Osteocyte (in vitro differentiated cells): Measurements from ENCODE around the gene ACTR5. TPM values are rescaled to one million over a fixed set of nuclear protein-coding genes. Genes with fewer than 3 reads are reported as not detected.

Experiments used
- DNase-seq: peaks from one replicate; pipeline ENCODE4 v3.0.0; 2021; ENCODE audit warnings: mixed read lengths; ENCODE audit not compliant: unreplicated experiment; ENCODE audit errors: extremely low spot score
- H3K27ac Mint-ChIP-seq: one replicate; pipeline ENCODE4 v1.8.0; 2021; ENCODE audit warnings: mild to moderate bottlenecking, mixed read lengths; ENCODE audit not compliant: unreplicated experiment
- H3K27me3 Mint-ChIP-seq: one replicate; pipeline ENCODE4 v1.8.0; 2021; ENCODE audit warnings: mixed read lengths; ENCODE audit not compliant: unreplicated experiment
- H3K36me3 Mint-ChIP-seq: one replicate; pipeline ENCODE4 v1.8.0; 2021; ENCODE audit warnings: mixed read lengths; ENCODE audit not compliant: unreplicated experiment
- H3K4me1 Mint-ChIP-seq: one replicate; pipeline ENCODE4 v1.8.0; 2021; ENCODE audit warnings: mixed read lengths; ENCODE audit not compliant: unreplicated experiment
- H3K4me3 Mint-ChIP-seq: one replicate; pipeline ENCODE4 v1.8.0; 2021; ENCODE audit warnings: mild to moderate bottlenecking, moderate library complexity, mixed read lengths; ENCODE audit not compliant: unreplicated experiment
- H3K9me3 Mint-ChIP-seq: one replicate; pipeline ENCODE4 v1.8.0; 2021; ENCODE audit warnings: mixed read lengths; ENCODE audit not compliant: unreplicated experiment
- total RNA-seq: library from RNA; stranded (reverse); gene quantifications from 2 replicates; pipeline ENCODE4 v1.2.1, GENCODE V29; 2021
- TF ChIP-seq, protein P1 (sequence below): fragments of 200-600 bp; sonication (generic); IDR thresholded peaks from 2 replicates; pipeline ENCODE4 v1.5.0; 2021; ENCODE audit warnings: antibody characterized with exemption, mild to moderate bottlenecking, moderate library complexity

The ACTR5 gene
- total RNA-seq, 1 donor from 2014 or later: 5.8 TPM

DNA sequence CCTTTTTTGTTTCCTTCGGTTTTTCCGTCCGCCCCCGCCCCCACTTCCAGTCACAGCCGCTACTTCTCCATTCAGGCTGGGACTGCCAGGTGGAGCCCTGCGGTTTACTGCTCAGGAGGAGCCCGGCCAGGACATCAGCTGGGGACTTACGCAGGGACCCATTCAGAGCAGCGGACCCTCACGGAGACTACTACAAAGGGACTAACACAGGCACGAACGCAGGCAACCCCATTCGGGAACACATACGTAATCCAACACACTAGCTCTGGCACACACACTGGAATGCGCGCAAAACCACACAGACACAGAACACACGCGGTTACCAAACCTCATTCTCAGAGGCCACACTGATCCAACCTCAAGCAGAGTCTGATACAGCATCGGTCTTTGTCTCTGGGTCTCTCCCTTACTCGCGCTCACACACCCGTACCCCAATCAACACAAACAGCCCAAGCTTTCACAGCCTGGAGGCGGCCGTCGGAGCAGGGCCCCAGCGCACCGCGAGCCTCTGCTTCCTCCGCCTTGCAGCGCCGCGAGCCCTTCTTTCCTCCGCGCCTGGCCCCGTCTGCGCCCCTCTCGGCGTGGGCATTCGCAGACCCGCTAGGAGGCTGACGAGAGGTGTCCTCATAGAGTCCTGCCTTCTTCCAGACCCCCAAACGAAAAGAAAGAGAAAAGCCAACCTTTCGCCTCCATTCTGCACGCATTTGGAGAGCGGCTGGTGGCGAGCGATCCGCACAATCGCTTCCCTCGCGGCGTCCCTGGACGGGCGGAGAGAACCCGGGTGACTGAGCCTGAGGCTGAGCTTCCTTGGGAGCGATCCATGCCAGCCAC lies 25.0 kb upstream of the ACTR5 start:
- no peak overlapping the region for H3K27ac Mint-ChIP-seq

DNA sequence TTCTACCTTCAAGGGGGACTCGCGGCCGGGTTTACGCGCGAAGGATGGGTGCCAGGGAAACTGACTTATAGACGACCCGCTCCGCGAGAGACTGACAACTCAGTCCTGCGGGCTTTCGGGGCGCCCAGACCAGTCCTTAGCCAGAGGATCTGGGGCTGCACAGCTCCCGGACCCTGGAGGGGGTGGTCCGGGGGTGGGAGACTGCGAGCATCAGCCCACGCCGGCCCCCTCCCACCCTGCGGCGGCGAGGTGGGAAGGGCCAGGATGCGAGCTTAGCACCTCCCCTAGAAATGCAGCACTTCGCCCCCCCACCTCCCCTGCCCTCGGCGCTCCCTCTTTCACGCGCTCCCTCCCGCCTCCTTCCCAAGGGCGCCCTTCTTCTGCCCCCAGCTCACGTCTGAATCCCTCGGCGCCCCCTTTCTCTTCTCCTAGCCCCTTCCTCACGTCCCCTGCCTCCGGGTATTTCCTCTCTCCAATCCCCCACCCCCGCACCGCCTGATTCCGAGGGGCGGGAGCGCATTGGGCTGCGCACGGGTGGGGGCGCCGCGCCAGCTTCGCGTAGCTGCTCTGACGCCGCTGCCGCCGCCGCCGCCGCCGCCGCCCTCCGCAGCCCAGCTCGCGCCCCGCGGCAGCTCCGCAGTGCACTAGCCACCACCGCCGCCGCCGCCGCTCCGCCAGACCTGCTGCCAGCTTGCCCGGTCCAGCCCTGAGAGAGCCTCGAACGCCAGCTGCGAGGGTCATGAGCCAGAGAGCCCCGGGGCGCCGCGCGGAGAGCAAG lies 24.2 kb upstream of the ACTR5 start, which contains the start of gene SLC32A1:
TSS of gene SLC32A1 (plus strand) at position 639 of the 778 bp plus-strand sequence. CDS start 239 bp downstream, outside the sequence.
- H3K4me3 Mint-ChIP-seq: no peak within 1 kb of the TSS
- no peak for DNase-seq
- TF ChIP-seq, protein P1, sequence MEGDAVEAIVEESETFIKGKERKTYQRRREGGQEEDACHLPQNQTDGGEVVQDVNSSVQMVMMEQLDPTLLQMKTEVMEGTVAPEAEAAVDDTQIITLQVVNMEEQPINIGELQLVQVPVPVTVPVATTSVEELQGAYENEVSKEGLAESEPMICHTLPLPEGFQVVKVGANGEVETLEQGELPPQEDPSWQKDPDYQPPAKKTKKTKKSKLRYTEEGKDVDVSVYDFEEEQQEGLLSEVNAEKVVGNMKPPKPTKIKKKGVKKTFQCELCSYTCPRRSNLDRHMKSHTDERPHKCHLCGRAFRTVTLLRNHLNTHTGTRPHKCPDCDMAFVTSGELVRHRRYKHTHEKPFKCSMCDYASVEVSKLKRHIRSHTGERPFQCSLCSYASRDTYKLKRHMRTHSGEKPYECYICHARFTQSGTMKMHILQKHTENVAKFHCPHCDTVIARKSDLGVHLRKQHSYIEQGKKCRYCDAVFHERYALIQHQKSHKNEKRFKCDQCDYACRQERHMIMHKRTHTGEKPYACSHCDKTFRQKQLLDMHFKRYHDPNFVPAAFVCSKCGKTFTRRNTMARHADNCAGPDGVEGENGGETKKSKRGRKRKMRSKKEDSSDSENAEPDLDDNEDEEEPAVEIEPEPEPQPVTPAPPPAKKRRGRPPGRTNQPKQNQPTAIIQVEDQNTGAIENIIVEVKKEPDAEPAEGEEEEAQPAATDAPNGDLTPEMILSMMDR: no peak
- H3K27me3 Mint-ChIP-seq: peaks cover 88% of the 10 kb centered on the region
- no peak within 1 kb of the TSS for H3K27ac Mint-ChIP-seq
- H3K4me1 Mint-ChIP-seq: peaks cover 21% of the 10 kb centered on the region
- H3K36me3 Mint-ChIP-seq: peaks cover 3% of the 10 kb centered on the region
- no peaks in the 10 kb centered on the region for H3K9me3 Mint-ChIP-seq

More for the DNA sequence above, 25.0 kb upstream of the ACTR5 start:
- H3K9me3 Mint-ChIP-seq: no peaks in the 10 kb centered on the region
- H3K4me1 Mint-ChIP-seq: peaks cover 18% of the 10 kb centered on the region
- H3K27me3 Mint-ChIP-seq: peaks cover 87% of the 10 kb centered on the region
- no peak for DNase-seq
- peaks cover 3% of the 10 kb centered on the region for H3K36me3 Mint-ChIP-seq
- TF ChIP-seq, protein P1: no peak
- no peak overlapping the region for H3K4me3 Mint-ChIP-seq

DNA sequence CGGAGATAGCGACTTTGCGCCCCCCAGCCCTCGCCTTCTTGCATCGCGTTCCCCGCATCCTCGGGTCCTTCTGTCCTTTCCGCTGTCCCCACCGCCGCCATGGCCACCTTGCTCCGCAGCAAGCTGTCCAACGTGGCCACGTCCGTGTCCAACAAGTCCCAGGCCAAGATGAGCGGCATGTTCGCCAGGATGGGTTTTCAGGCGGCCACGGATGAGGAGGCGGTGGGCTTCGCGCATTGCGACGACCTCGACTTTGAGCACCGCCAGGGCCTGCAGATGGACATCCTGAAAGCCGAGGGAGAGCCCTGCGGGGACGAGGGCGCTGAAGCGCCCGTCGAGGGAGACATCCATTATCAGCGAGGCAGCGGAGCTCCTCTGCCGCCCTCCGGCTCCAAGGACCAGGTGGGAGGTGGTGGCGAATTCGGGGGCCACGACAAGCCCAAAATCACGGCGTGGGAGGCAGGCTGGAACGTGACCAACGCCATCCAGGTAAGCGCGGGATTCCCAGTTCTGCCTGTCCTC lies 23.6 kb upstream of the ACTR5 start:
- Mint-ChIP-seq H3K36me3 (peaks cover 3% of the 10 kb centered on the region), H3K27ac (no peak overlapping the region), H3K4me1 (peaks cover 25% of the 10 kb centered on the region), H3K27me3 (peaks cover 90% of the 10 kb centered on the region), H3K9me3 (no peaks in the 10 kb centered on the region), H3K4me3 (no peak overlapping the region)
- TF ChIP-seq, protein P1: no peak
- DNase-seq: no peak

DNA sequence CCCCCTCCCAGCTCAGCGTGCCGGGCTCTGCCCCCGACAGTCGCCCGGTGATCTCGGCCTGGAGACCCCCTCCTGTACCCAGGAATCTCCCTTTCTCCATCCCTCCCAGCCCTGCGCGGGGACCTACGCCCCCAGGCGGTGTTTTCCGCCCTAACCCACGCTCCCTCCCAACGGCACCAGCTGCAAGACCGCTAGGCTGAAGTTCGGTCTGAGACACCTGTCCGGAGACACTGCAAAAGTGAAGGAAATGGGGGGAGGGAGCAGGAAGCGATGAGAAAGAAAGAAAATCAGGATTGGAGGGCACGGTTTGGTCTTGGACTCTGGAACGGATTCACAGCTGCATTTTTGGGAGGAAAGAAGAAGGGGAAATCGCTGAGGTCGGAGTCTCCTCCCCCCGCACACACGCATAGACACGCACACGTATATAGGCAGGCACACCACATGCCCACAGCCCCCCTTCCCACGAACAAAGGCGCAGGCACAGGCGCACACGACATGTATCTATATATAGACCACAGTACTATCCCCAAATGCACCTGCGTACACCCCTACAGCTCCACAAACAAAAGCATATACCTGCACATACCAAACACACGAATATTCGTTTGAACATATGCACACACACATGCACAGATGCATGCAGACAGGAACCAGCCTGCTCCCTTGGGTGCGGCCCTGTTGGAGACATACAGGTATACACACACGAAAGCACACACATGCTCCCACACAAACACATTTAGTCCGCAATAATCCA lies 22.9 kb upstream of the ACTR5 start:
- peaks cover 28% of the 10 kb centered on the region for H3K4me1 Mint-ChIP-seq
- peaks cover 3% of the 10 kb centered on the region for H3K36me3 Mint-ChIP-seq
- H3K4me3 Mint-ChIP-seq: no peak overlapping the region
- no peaks in the 10 kb centered on the region for H3K9me3 Mint-ChIP-seq
- DNase-seq: no peak
- H3K27me3 Mint-ChIP-seq: peaks cover 90% of the 10 kb centered on the region
- TF ChIP-seq, protein P1: no peak
- no peak overlapping the region for H3K27ac Mint-ChIP-seq
